IMR-90 (cell line): Measurements from ENCODE around the gene EPHB1. TPM values are rescaled to one million over a fixed set of nuclear protein-coding genes. Genes with fewer than 3 reads are reported as not detected.
A peak's percentile ranks its signal among the peaks of the same experiment; 100 is the strongest.

Experiments used
- ATAC-seq: fragments of 200-7000 bp; cut with Tn5 transposase; 2 replicates; pipeline ENCODE4 v1.9.1; 2020; ENCODE audit warnings: low read depth, mild to moderate bottlenecking, moderate library complexity
- BruUV-seq: library from RNA; stranded (reverse); fragments of 400-500 nt; replicated peaks from 2 replicates; lab custom pipeline; 2021; lab: Mats Ljungman, UMichigan
- CTCF ChIA-PET: fragments of 300-600 bp; formaldehyde crosslinking; extraction: SDS; loops from one replicate; lab custom pipeline; 2021; ENCODE audit warnings: antibody characterized with exemption; lab: Yijun Ruan, JAX
- POLR2A ChIA-PET: fragments of 300-600 bp; sonication (Branson Sonifier 250); formaldehyde crosslinking; loops from one replicate; lab custom pipeline; 2022; ENCODE audit warnings: antibody characterized with exemption; ENCODE audit not compliant: unreplicated experiment; lab: Charles Lee
- DNase-seq: peaks from one replicate; pipeline ENCODE4 v3.0.0; 2013
- H2AFZ ChIP-seq: replicated peaks from 2 replicates; pipeline ENCODE3; 2013; ENCODE audit warnings: low read length, mild to moderate bottlenecking; ENCODE audit not compliant: poor library complexity
- H2AK5ac ChIP-seq: 2 replicates; pipeline ENCODE4 v1.6.1; 2013; ENCODE audit warnings: low read depth, low read length, inconsistent platforms
- H2AK9ac ChIP-seq: replicated peaks from 2 replicates; pipeline ENCODE3; 2013; ENCODE audit warnings: mild to moderate bottlenecking, low read depth, low read length, moderate library complexity; ENCODE audit not compliant: poor library complexity
- H2BK120ac ChIP-seq: 2 replicates; pipeline ENCODE4 v1.6.1; 2013; ENCODE audit warnings: low read depth, low read length, inconsistent platforms
- H2BK15ac ChIP-seq: 3 replicates; pipeline ENCODE4 v1.6.1; 2013; ENCODE audit warnings: low read depth, low read length, inconsistent platforms
- H2BK20ac ChIP-seq: 2 replicates; pipeline ENCODE4 v1.6.1; 2013; ENCODE audit warnings: low read depth, mild to moderate bottlenecking, inconsistent platforms, low read length, moderate library complexity
- H2BK5ac ChIP-seq: 2 replicates; pipeline ENCODE4 v1.6.1; 2013; ENCODE audit warnings: mild to moderate bottlenecking, low read depth, low read length, inconsistent platforms; ENCODE audit not compliant: poor library complexity, severe bottlenecking
- H3K14ac ChIP-seq: replicated peaks from 2 replicates; pipeline ENCODE4 v1.6.1; 2013; ENCODE audit warnings: low read depth, low read length, inconsistent platforms
- H3K18ac ChIP-seq: 2 replicates; pipeline ENCODE4 v1.6.1; 2013; ENCODE audit warnings: low read depth, low read length, control low read depth
- H3K23ac ChIP-seq: 2 replicates; pipeline ENCODE4 v1.6.1; 2013; ENCODE audit warnings: low read depth, low read length, inconsistent platforms
- H3K27ac ChIP-seq: 2 replicates; pipeline ENCODE4 v1.5.1; 2013; ENCODE audit warnings: mild to moderate bottlenecking, control low read depth, low read length; ENCODE audit not compliant: insufficient read depth
- H3K27me3 ChIP-seq: 2 replicates; pipeline ENCODE4 v1.6.1; 2013; ENCODE audit warnings: low read length; ENCODE audit not compliant: control insufficient read depth, insufficient read depth
- H3K36me3 ChIP-seq: 2 replicates; pipeline ENCODE4 v1.6.1; 2013; ENCODE audit warnings: low read length, mixed read lengths; ENCODE audit not compliant: control insufficient read depth, insufficient read depth
- H3K4ac ChIP-seq: 2 replicates; pipeline ENCODE4 v1.6.1; 2013; ENCODE audit warnings: low read depth, low read length, inconsistent platforms
- H3K4me1 ChIP-seq: 2 replicates; pipeline ENCODE4 v1.6.1; 2013; ENCODE audit warnings: low read length, mixed read lengths; ENCODE audit not compliant: control insufficient read depth, insufficient read depth
- H3K4me2 ChIP-seq: 2 replicates; pipeline ENCODE4 v1.6.1; 2013; ENCODE audit warnings: low read depth, mild to moderate bottlenecking, control low read depth, low read length, moderate library complexity
- H3K4me3 ChIP-seq: 2 replicates; pipeline ENCODE4 v1.5.1; 2013; ENCODE audit warnings: low read depth, mild to moderate bottlenecking, control low read depth, low read length, moderate library complexity; ENCODE audit not compliant: insufficient read depth
- H3K56ac ChIP-seq: 2 replicates; pipeline ENCODE4 v1.6.1; 2013; ENCODE audit warnings: low read length, inconsistent platforms; ENCODE audit not compliant: insufficient read depth; ENCODE audit errors: extremely low read depth
- H3K79me1 ChIP-seq, 2 experiments: 2 replicates each; pipeline ENCODE4 v1.6.1; 2013; ENCODE audit warnings: low read length in 2 of 2, inconsistent platforms in 1 of 2, low read depth in 1 of 2
- H3K9ac ChIP-seq: 2 replicates; pipeline ENCODE4 v1.6.1; 2013; ENCODE audit warnings: low read depth, low read length, control low read depth
- H3K9me1 ChIP-seq: 2 replicates; pipeline ENCODE4 v1.6.1; 2013; ENCODE audit warnings: low read length, inconsistent platforms; ENCODE audit not compliant: insufficient read depth
- H3K9me3 ChIP-seq: 2 replicates; pipeline ENCODE4 v1.6.1; 2013; ENCODE audit warnings: low read length; ENCODE audit not compliant: control insufficient read depth, insufficient read depth
- H4K20me1 ChIP-seq: 2 replicates; pipeline ENCODE4 v1.6.1; 2013; ENCODE audit warnings: low read length, inconsistent platforms; ENCODE audit not compliant: insufficient read depth
- H4K5ac ChIP-seq: 2 replicates; pipeline ENCODE4 v1.6.1; 2013; ENCODE audit warnings: mild to moderate bottlenecking, low read depth, low read length, control low read depth
- H4K8ac ChIP-seq, 2 experiments: 2 replicates each; pipeline ENCODE4 v1.6.1; 2013; ENCODE audit warnings: low read depth in 2 of 2, low read length in 2 of 2, control low read depth in 1 of 2, inconsistent platforms in 1 of 2
- H4K91ac ChIP-seq: 2 replicates; pipeline ENCODE4 v1.6.1; 2013; ENCODE audit warnings: low read depth, low read length, inconsistent platforms; ENCODE audit not compliant: insufficient read depth
- BHLHE40 ChIP-seq: fragments of 150-350 bp; IDR thresholded peaks from 2 replicates; pipeline ENCODE4 v1.6.1; 2016; ENCODE audit warnings: mild to moderate bottlenecking, low read depth, low read length
- CEBPB ChIP-seq: IDR thresholded peaks from 2 replicates; pipeline ENCODE4 v1.6.1; 2012; ENCODE audit warnings: low read depth, low read length, improper control_type of control experiment
- ELK1 ChIP-seq: fragments of 150-350 bp; IDR thresholded peaks from 2 replicates; pipeline ENCODE4 v1.6.1; 2016; ENCODE audit warnings: low read depth, mild to moderate bottlenecking, low read length, moderate library complexity, borderline replicate concordance
- FOS ChIP-seq: fragments of 150-350 bp; IDR thresholded peaks from 2 replicates; pipeline ENCODE4 v1.6.1; 2016; ENCODE audit warnings: low read depth, low read length
- MAFK ChIP-seq: IDR thresholded peaks from 2 replicates; pipeline ENCODE4 v1.6.1; 2012; ENCODE audit warnings: low read depth, low read length, improper control_type of control experiment
- MAZ ChIP-seq: IDR thresholded peaks from 2 replicates; pipeline ENCODE4 v1.6.1; 2012; ENCODE audit warnings: low read depth, mild to moderate bottlenecking, low read length, improper control_type of control experiment, moderate library complexity, borderline replicate concordance
- MXI1 ChIP-seq: IDR thresholded peaks from 2 replicates; pipeline ENCODE4 v1.6.1; 2012; ENCODE audit warnings: low read depth, mild to moderate bottlenecking, low read length, moderate library complexity, borderline replicate concordance
- NFE2L2 ChIP-seq: fragments of 150-350 bp; IDR thresholded peaks from 2 replicates; pipeline ENCODE4 v1.6.1; 2016; ENCODE audit warnings: low read depth, mild to moderate bottlenecking, low read length
- POLR2A ChIP-seq: IDR thresholded peaks from 2 replicates; pipeline ENCODE4 v1.6.1; 2012; ENCODE audit warnings: mild to moderate bottlenecking, low read depth, low read length
- RAD21 ChIP-seq: IDR thresholded peaks from 2 replicates; pipeline ENCODE4 v1.6.1; 2012; ENCODE audit warnings: low read length, improper control_type of control experiment
- RCOR1 ChIP-seq: IDR thresholded peaks from 2 replicates; pipeline ENCODE4 v1.6.1; 2012; ENCODE audit warnings: mild to moderate bottlenecking, low read length, improper control_type of control experiment; ENCODE audit not compliant: insufficient replicate concordance
- RFX5 ChIP-seq: IDR thresholded peaks from 2 replicates; pipeline ENCODE4 v1.8.0; 2012; ENCODE audit warnings: low read depth, mild to moderate bottlenecking, low read length, moderate library complexity
- SMC3 ChIP-seq: fragments of 150-350 bp; IDR thresholded peaks from 2 replicates; pipeline ENCODE4 v1.6.1; 2016; ENCODE audit warnings: low read depth, mild to moderate bottlenecking, antibody characterized with exemption, low read length, moderate library complexity
- WGBS, 2 experiments: methylation state at CpG; one replicate each; pipeline versions ENCODE4 v1.1.5 to v1.1.7; 2013; ENCODE audit warnings: missing lambda C conversion rate in 2 of 2; ENCODE audit not compliant: insufficient read length in 1 of 2; ENCODE audit errors: extremely low coverage in 2 of 2; 5-methylcytosine and 5-hydroxymethylcytosine counted together
- dilution Hi-C: fragments of 300-500 bp; cut with HindIII; formaldehyde crosslinking; loops from one replicate; pipeline ENCODE4 v1.14.3; 2018; ENCODE audit warnings: low sequenced_read_pairs; ENCODE audit not compliant: unreplicated experiment
- in situ Hi-C: fragments of 300-500 bp; cut with MboI; formaldehyde crosslinking; loops from 3 replicates; pipeline ENCODE4 v1.14.3; 2019; ENCODE audit warnings: low sequenced_read_pairs, inconsistent platforms, mixed read lengths
- intact Hi-C: fragments of 100-400 bp; cut with micrococcal nuclease; formaldehyde crosslinking; loops from 2 replicates; pipeline ENCODE4 v1.10.0; 2022
- polyA plus RNA-seq, 3 experiments: library from polyadenylated mRNA; depleted of rRNA; stranded (reverse); fragments of >200 nt; gene quantifications; 2 replicates each; pipeline ENCODE4 v1.2.3, GENCODE V29; 2012; ENCODE audit warnings: low replicate concordance in 1 of 3
- total RNA-seq: library from RNA; depleted of rRNA; stranded (reverse); fragments of >200 nt; gene quantifications from 2 replicates; pipeline ENCODE4 v1.2.3, GENCODE V29; 2012
- TF ChIP-seq, protein P1 (sequence below): conservative IDR thresholded peaks from 2 replicates; pipeline ENCODE4 v1.5.1; 2012; ENCODE audit warnings: mild to moderate bottlenecking, low read depth, low read length, improper control_type of control experiment
- TF ChIP-seq, protein P2 (sequence below): fragments of 150-350 bp; IDR thresholded peaks from 2 replicates; pipeline ENCODE4 v1.6.1; 2017; ENCODE audit warnings: mild to moderate bottlenecking, antibody characterized with exemption, low read length, low read depth

EPHB1 gene
- total and polyA plus RNA-seq, 2 of the 4 experiments (the other 2 are of a cell fraction) = 0.17 to 0.36 TPM

DNA sequence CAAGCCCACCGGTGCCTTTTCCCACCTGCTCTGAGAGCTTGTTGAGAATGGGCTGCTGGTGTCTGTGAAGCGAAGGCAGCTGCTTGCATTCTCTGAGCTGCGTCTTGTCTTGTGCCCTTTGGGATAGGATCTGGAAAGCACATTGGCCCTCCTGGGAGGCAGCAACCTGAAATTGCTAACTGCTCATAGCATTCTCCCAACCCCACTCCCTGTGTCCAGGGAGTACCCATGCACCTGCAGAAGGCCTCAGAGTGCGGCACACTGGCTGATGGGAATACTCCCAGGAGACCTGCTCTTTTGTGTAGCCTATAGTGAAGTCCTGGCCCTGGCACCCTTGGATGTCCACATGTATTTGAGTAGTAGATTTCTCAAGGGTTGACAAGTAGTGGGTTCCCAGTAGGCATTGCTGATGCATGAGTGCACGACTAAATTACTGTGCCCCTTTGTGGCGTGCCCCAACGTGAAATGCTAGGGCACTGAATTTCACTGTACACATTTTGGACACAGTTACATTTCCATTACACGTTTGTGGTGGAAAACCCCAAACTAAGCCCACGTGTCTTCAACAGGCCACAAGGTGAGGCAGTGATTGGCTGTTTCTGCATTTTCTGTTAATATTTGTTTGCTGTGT is 3.7 kb downstream of the EPHB1 start:
- CTCF ChIA-PET = no interaction called here
- in situ Hi-C loops = loop anchor here (5.0 to 25.0 kb wide), 2 partner anchors 1094 to 1239 kb away; no protein-coding TSS in a partner anchor

More for the DNA sequence above, 3.7 kb downstream of the EPHB1 start:
- H2BK5ac ChIP-seq = no peak overlapping the region
- no peak overlapping the region for H4K91ac ChIP-seq
- H3K9me1 ChIP-seq = no peaks in the 10 kb centered on the region
- H2AK5ac ChIP-seq = no peak overlapping the region
- H3K9me3 ChIP-seq = no peaks in the 10 kb centered on the region
- DNase-seq (no peak), ATAC-seq (no peak)
- no peak overlapping the region for H3K56ac ChIP-seq
- TF ChIP-seq RAD21 (no peak), FOS (no peak), ELK1 (no peak), MAZ (no peak), MXI1 (no peak), BHLHE40 (no peak), RFX5 (no peak), SMC3 (no peak), MAFK (no peak), CEBPB (no peak), POLR2A (no peak), NFE2L2 (no peak), RCOR1 (no peak)
- TF ChIP-seq, protein P1, sequence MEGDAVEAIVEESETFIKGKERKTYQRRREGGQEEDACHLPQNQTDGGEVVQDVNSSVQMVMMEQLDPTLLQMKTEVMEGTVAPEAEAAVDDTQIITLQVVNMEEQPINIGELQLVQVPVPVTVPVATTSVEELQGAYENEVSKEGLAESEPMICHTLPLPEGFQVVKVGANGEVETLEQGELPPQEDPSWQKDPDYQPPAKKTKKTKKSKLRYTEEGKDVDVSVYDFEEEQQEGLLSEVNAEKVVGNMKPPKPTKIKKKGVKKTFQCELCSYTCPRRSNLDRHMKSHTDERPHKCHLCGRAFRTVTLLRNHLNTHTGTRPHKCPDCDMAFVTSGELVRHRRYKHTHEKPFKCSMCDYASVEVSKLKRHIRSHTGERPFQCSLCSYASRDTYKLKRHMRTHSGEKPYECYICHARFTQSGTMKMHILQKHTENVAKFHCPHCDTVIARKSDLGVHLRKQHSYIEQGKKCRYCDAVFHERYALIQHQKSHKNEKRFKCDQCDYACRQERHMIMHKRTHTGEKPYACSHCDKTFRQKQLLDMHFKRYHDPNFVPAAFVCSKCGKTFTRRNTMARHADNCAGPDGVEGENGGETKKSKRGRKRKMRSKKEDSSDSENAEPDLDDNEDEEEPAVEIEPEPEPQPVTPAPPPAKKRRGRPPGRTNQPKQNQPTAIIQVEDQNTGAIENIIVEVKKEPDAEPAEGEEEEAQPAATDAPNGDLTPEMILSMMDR = no peak
- TF ChIP-seq, protein P2, sequence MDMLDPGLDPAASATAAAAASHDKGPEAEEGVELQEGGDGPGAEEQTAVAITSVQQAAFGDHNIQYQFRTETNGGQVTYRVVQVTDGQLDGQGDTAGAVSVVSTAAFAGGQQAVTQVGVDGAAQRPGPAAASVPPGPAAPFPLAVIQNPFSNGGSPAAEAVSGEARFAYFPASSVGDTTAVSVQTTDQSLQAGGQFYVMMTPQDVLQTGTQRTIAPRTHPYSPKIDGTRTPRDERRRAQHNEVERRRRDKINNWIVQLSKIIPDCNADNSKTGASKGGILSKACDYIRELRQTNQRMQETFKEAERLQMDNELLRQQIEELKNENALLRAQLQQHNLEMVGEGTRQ = no peak
- no peak overlapping the region for H2BK15ac ChIP-seq
- H3K4me2 ChIP-seq = no peak overlapping the region
- H3K9ac ChIP-seq = no peak overlapping the region
- H3K23ac ChIP-seq = no peak overlapping the region
- no peak overlapping the region for H3K18ac ChIP-seq
- H4K5ac ChIP-seq = no peak overlapping the region
- POLR2A ChIA-PET = no interaction called here
- H2BK20ac ChIP-seq = no peak overlapping the region
- H3K27ac ChIP-seq = no peak overlapping the region
- BruUV-seq = no TSS peak
- H2BK120ac ChIP-seq = no peak overlapping the region
- dilution Hi-C loops = no loop called here
- no peaks in the 10 kb centered on the region for H3K79me1 ChIP-seq
- H3K27me3 ChIP-seq = peaks cover 39% of the 10 kb centered on the region
- no peak overlapping the region for H3K4me3 ChIP-seq
- intact Hi-C loops = loop anchor here (10.0 kb wide), 1 partner anchor 1246 kb away; no protein-coding TSS in a partner anchor
- H3K36me3 ChIP-seq = no peaks in the 10 kb centered on the region
- H3K14ac ChIP-seq = no peak overlapping the region
- no CpG with 5 or more reads among the region's 9 CpGs for WGBS, 2 experiments
- H3K4me1 ChIP-seq = peaks cover 1% of the 10 kb centered on the region; the same call in 1 of the 2 replicates
- no peak overlapping the region for H2AFZ ChIP-seq
- no peaks in the 10 kb centered on the region; the same call in 1 of the 2 replicates for H4K20me1 ChIP-seq
- H2AK9ac ChIP-seq = peak overlapping the region; percentile 31
- H3K4ac ChIP-seq = no peak overlapping the region
- H4K8ac ChIP-seq = no peak overlapping the region
